HL-60 (cell line): ENCODE results near the gene YARS2.

Experiments used
- CTCF ChIP-seq: IDR thresholded peaks from one replicate; pipeline ENCODE4 v1.5.1; 2011; ENCODE audit warnings: low read length, control low read depth, inconsistent platforms; ENCODE audit not compliant: insufficient read depth
- POLR2AphosphoS5 ChIP-seq: IDR thresholded peaks from 2 replicates; pipeline ENCODE4 v1.6.1; 2012; ENCODE audit warnings: low read depth

- TF ChIP-seq POLR2AphosphoS5, result no peak
- TF ChIP-seq CTCF, result no peak
Measured at GRCh38 chr12:32783029-32783428, 27.3 kb upstream of the YARS2 start.
